Testis (tissue), 3 donors: ENCODE measurements around the gene IFITM10. TPM values are rescaled to one million over a fixed set of nuclear protein-coding genes. Genes with fewer than 3 reads are reported as not detected.

ENCODE experiments used
- DNase-seq: peaks from one replicate; pipeline ENCODE4 v3.0.0-alpha.2; 2019
- H3K27ac ChIP-seq, 2 donors: fragments of 200-600 bp; sonication (generic); one replicate each; pipeline ENCODE4 v1.5.1; 2019
- H3K27me3 ChIP-seq: fragments of 200-600 bp; sonication (generic); one replicate; pipeline ENCODE4 v1.5.1; 2019
- H3K36me3 ChIP-seq: fragments of 200-600 bp; sonication (generic); one replicate; pipeline ENCODE4 v1.5.1; 2017; ENCODE audit warnings: low read depth; ENCODE audit errors: missing control alignments
- H3K4me1 ChIP-seq: fragments of 200-600 bp; sonication (generic); one replicate; pipeline ENCODE4 v1.5.1; 2019
- H3K4me3 ChIP-seq, 2 donors: fragments of 200-600 bp; sonication (generic); one replicate each; pipeline ENCODE4 v1.5.1; 2017 to 2019
- H3K9me3 ChIP-seq: fragments of 200-600 bp; sonication (generic); one replicate; pipeline ENCODE4 v1.5.1; 2017
- CTCF ChIP-seq, 3 experiments: fragments of 450-650 bp in 2 of 3; fragments of 200-600 bp in 1 of 3; sonication (generic) in 1 of 3; IDR thresholded peaks; one replicate each; pipeline ENCODE4 v1.5.1; 2016 to 2019; ENCODE audit warnings: antibody characterized with exemption in 3 of 3, mild to moderate bottlenecking in 2 of 3, moderate library complexity in 1 of 3
- POLR2A ChIP-seq: fragments of 450-650 bp; IDR thresholded peaks from one replicate; pipeline ENCODE4 v1.6.1; 2017; ENCODE audit warnings: antibody characterized with exemption, mild to moderate bottlenecking, moderate library complexity
- WGBS, 2 donors: methylation state at CpG; one replicate each; pipeline ENCODE4 v1.1.5; 2018; 5-methylcytosine and 5-hydroxymethylcytosine counted together
- intact Hi-C: fragments of 100-400 bp; cut with DNase I; formaldehyde crosslinking; loops from one replicate; pipeline ENCODE4 v1.15.1; 2023; ENCODE audit warnings: low total_unique reads
- polyA plus RNA-seq: library from polyadenylated mRNA; stranded (reverse); fragments of 350-450 nt; fragmentation: Illumina TruSeq; extraction: RNeasy Lipid Tissue Mini Kit (QIAGEN cat#74804); gene quantifications from one replicate; pipeline ENCODE4 v1.2.3, GENCODE V29; 2014; ENCODE audit warnings: low read depth, low replicate concordance; ENCODE audit not compliant: insufficient read depth
- total RNA-seq, 2 donors: library from RNA; depleted of rRNA; stranded (reverse); fragments of >200 nt; gene quantifications; one replicate each; pipeline ENCODE4 v1.2.3, GENCODE V29; 2016

Gene IFITM10
- total and polyA plus RNA-seq, 3 donors from 2014 or later, result 2.6 to 9.6 (median 6.0) TPM

DNA sequence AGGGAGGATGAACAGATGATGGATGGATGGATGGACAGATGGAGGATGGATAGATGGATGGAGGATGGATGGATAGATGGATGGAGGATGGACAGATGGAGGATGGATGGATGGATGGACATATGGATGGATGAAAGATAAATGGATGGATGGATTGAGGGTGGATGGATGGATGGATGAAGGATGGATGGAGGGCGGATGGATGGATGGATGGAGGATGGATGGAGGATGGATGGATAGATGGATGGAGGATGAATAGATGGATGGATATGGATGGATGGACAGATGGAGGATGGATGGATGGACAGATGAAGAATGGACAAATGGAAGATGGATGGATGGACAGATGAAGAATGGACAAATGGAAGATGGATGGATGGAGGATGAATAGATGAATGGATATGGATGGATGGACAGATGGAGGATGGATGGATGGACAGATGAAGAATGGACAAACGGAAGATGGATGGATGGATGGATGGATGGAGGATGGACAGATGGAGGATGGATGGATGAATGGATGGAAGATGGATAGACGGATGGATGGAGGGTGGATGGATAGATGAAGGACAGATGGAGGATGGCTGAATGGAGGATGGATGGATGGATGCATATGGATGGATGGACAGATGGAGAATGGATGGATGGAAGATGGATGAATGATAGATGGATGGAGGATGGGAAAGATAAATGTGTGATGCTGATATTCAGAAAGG is 7.4 kb downstream of the IFITM10 start:
- intact Hi-C loops, result no loop called here

DNA sequence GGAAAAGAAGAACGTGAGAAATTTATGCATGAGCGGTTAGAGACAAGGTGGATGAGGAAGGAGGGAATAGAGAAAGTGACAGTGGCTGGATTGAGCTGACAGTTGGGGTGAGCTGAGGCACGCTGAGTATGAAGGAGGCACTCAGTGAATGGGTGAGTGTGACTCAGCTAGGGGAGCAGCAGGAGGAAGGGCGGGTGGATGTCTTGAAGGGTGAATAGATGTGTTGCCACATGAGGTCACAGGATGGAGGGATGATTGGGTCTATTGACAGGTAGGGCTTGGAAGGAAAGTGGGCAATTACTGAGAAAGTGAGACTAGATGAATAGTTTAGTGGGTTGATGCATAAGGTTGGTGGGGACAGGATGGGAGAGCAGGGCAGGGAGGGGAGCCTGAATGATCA is 8.0 kb downstream of the IFITM10 start:
- WGBS, 2 donors, result 85 to 93% methylated on average over 4 of the region's 4 CpGs
- no peak for TF ChIP-seq POLR2A
- TF ChIP-seq CTCF (IDR thresholded peaks at IDR 0.05), result no peak
- no peak overlapping the region for H3K4me3 ChIP-seq
- intact Hi-C loops, result no loop called here
- DNase-seq, result no peak
- H3K27me3 ChIP-seq, result no peaks in the 10 kb centered on the region
- H3K9me3 ChIP-seq, result no peaks in the 10 kb centered on the region
- H3K27ac ChIP-seq, result no peak overlapping the region
- H3K4me1 ChIP-seq, result peaks cover 12% of the 10 kb centered on the region
- no peaks in the 10 kb centered on the region for H3K36me3 ChIP-seq

More for the DNA sequence above, 7.4 kb downstream of the IFITM10 start:
- TF ChIP-seq CTCF (IDR thresholded peaks at IDR 0.05) (no peak), POLR2A (no peak)
- Histone ChIP-seq H3K27me3 (no peaks in the 10 kb centered on the region), H3K9me3 (no peaks in the 10 kb centered on the region), H3K4me3 (no peak overlapping the region), H3K27ac (no peak overlapping the region), H3K4me1 (peaks cover 13% of the 10 kb centered on the region), H3K36me3 (no peaks in the 10 kb centered on the region)
- DNase-seq, result no peak
- 90 to 92% methylated on average over 3 of the region's 3 CpGs for WGBS, 2 donors

DNA sequence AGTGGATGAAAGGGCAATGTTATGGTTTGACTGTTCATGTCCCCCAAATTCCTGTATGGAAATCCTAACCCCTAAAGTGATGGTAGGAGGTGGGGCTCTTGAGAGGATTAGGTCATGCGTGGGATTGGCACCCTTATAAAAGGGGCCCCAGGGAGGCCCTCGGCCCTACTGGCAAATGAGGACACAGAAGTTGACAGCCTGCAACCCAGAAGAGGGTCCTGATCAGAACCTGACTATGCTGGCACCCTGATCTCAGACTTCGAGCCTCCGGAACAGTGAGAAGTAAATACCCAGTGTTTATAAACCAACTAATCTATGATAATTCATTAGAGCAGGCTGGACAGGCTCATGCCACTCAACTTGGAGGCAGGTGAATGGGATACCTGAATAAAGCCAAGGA is 8.7 kb downstream of the IFITM10 start:
- Histone ChIP-seq H3K27me3 (no peaks in the 10 kb centered on the region), H3K36me3 (no peaks in the 10 kb centered on the region), H3K9me3 (no peaks in the 10 kb centered on the region), H3K4me3 (no peak overlapping the region), H3K27ac (no peak overlapping the region), H3K4me1 (peaks cover 12% of the 10 kb centered on the region)
- WGBS, 2 donors, result 81 to 86% methylated on average over 4 of the region's 4 CpGs
- TF ChIP-seq CTCF (IDR thresholded peaks at IDR 0.05) (no peak), POLR2A (no peak)
- DNase-seq, result no peak
- intact Hi-C loops, result no loop called here

DNA sequence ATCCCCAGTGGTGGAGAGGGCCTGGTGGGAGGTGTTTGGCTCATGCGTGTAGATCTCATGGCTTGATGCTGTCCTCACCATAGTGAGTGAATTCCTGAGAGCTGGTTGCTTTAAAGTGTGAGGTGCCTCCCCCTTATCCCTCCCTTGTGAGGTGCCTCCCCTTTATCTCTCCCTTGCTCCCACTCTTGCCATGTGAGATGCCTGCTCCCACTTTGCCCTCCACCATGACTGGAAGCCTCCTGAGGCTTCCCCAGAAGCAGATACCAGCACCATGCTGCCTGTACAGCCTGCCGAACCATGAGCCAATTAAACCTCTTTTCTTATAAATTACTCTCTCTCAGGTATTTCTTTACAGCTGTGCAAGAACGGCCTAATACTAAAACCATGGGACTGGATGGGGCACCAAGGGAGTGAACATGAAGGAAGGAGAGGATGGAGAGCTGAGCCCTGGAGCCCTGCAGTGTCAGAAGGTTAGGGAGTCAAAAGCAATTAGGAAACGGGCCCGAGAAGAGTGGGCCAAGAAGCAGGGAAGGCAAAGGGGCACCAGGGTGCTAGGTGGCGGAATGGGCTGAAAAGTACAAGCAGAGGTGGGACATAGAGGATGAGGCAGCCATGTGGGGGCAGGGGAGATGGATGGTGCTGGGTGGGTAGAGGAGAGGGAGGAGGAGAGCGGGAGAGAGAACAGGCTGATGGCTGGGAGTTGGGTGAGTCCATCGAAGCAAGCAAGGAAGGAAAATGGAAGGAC is 9.4 kb downstream of the IFITM10 start:
- Histone ChIP-seq H3K9me3 (no peaks in the 10 kb centered on the region), H3K27ac (no peak overlapping the region), H3K27me3 (no peaks in the 10 kb centered on the region), H3K4me1 (peaks cover 12% of the 10 kb centered on the region), H3K4me3 (no peak overlapping the region), H3K36me3 (no peaks in the 10 kb centered on the region)
- TF ChIP-seq CTCF (IDR thresholded peaks at IDR 0.05), result no peak
- TF ChIP-seq POLR2A, result no peak
- WGBS, 2 donors, result 82 to 83% methylated on average over 8 of the region's 8 CpGs
- intact Hi-C loops, result no loop called here
- DNase-seq, result no peak
